ENCODE results near the gene UHMK1. TPM values are rescaled to one million over a fixed set of nuclear protein-coding genes. Genes with fewer than 3 reads are reported as not detected.

The UHMK1 gene
- total RNA-seq, 1 donor from 2014 or later = 37.6 TPM

DNA sequence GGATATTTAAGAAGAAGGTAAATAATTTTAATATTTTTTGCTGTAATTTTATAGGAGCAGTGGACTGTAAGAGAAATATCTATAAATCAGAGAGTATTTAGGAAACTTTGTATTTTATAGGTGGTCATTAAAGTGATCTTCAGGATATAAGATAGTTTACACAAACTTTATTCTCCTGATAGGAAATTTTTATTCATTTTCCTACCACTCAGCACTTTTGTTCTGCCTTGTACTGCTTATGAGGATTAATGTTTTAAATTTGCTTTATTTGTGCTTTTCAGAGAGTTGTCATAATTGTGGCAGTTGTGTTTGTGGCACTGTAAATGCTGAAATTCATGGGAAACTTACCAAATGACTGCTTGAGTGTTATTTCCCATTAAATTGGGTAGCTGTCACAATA is 29.7 kb downstream of the UHMK1 start:
- TF ChIP-seq, protein P1, sequence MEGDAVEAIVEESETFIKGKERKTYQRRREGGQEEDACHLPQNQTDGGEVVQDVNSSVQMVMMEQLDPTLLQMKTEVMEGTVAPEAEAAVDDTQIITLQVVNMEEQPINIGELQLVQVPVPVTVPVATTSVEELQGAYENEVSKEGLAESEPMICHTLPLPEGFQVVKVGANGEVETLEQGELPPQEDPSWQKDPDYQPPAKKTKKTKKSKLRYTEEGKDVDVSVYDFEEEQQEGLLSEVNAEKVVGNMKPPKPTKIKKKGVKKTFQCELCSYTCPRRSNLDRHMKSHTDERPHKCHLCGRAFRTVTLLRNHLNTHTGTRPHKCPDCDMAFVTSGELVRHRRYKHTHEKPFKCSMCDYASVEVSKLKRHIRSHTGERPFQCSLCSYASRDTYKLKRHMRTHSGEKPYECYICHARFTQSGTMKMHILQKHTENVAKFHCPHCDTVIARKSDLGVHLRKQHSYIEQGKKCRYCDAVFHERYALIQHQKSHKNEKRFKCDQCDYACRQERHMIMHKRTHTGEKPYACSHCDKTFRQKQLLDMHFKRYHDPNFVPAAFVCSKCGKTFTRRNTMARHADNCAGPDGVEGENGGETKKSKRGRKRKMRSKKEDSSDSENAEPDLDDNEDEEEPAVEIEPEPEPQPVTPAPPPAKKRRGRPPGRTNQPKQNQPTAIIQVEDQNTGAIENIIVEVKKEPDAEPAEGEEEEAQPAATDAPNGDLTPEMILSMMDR (conservative IDR thresholded peaks at IDR 0.05; ENCODE audit: low read depth, low read length) = no peak
- no peak overlapping the region for H3K4me3 ChIP-seq (ENCODE audit: low read depth, low read length)
- DNase-seq (ENCODE audit: low read depth) = no peak

DNA sequence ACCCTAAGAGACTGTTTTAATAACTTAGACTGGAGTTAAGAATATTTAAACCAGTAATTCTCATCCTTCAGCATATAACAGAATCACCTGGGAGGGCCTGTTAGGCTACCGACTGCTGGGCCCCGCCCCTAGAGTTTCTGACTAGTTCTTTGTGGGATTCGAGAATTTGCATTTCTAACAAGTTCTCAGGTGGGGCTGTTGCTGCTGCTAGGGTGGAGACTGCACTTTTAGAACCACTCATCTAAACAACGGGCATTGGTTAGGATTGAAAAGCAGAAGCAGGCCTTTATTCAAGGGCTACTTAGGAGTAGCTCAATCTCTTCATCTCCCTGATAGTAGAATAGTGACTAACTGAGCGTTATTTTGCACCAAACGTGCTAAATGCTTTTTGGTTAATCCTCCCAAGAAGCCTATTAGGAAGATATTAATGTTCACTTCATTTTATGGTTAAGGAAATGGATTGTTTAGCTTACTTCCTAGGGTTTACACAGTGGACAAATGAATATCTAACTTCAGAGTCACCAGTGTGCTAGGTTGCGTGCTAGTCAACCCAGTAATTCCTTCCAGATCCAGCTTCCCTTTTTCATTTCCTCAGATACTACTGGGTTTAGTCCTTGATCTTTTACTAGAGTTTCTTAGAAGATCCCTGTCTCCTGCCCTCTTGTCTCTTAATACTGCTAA is 32.8 kb downstream of the UHMK1 start:
- DNase-seq (ENCODE audit: low read depth) = no peak
- TF ChIP-seq, protein P1 (conservative IDR thresholded peaks at IDR 0.05; ENCODE audit: low read depth, low read length) = no peak
- H3K4me3 ChIP-seq (ENCODE audit: low read depth, low read length) = no peak overlapping the region

DNA sequence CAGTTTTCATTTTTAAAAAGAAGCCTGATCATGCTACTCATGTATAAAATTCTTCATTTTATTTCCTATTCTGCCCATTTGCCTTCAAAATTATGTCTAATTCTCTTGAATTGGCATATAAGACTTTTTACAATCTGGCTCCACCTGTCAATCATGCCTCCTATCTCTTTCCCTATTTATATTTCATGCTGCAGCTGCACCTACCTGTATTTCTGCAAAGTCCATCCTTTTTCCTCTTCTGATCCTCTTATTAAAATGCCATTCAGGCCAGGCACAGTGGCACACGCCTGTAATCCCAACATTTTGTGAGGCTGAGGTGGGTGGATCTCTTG is 33.3 kb downstream of the UHMK1 start:
- no peak overlapping the region for H3K4me3 ChIP-seq (ENCODE audit: low read depth, low read length)
- TF ChIP-seq, protein P1 (conservative IDR thresholded peaks at IDR 0.05; ENCODE audit: low read depth, low read length) = no peak
- no peak for DNase-seq (ENCODE audit: low read depth)

DNA sequence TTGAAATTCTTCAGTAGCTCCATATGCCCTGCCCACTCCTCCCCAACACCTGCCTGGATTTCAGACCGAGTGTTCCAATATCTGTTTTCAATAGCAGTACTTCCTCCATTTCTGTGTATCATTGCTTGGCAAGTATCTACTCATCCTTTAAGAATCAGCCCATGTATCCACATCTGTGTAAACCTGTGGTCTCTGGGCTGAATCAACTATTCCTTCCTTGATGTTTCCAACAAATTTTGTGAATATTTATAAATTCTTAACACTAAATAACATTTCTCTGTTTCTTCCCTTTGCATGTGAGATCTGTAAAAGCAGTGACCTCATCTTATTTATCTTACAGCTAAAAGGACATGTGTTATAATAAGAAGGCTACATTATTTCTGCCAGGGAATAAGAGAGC is 37.9 kb downstream of the UHMK1 start:
- H3K4me3 ChIP-seq (ENCODE audit: low read depth, low read length) = no peak overlapping the region
- TF ChIP-seq, protein P1 (conservative IDR thresholded peaks at IDR 0.05; ENCODE audit: low read depth, low read length) = no peak
- no peak for DNase-seq (ENCODE audit: low read depth)

DNA sequence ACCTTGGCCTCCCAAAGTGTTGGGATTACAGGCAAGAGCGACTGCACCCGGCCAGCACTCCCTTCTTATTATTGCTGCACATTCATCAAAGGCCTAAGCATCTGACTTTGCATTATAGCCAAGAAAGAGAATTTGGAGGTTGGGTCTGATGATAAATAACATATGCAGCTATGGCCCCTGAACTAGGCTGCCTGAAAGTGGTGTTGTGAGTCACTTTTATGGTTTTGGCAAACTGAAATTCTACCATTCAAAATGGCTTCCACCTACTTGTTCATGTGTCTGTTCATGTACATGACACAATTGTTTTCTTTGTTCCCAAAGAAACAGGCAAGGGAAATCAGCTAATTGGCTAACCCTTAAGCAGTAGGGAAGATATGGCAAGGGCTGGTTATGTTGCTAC is 38.9 kb downstream of the UHMK1 start:
- no peak overlapping the region for H3K4me3 ChIP-seq (ENCODE audit: low read depth, low read length)
- DNase-seq (ENCODE audit: low read depth) = no peak
- TF ChIP-seq, protein P1 (conservative IDR thresholded peaks at IDR 0.05; ENCODE audit: low read depth, low read length) = no peak

DNA sequence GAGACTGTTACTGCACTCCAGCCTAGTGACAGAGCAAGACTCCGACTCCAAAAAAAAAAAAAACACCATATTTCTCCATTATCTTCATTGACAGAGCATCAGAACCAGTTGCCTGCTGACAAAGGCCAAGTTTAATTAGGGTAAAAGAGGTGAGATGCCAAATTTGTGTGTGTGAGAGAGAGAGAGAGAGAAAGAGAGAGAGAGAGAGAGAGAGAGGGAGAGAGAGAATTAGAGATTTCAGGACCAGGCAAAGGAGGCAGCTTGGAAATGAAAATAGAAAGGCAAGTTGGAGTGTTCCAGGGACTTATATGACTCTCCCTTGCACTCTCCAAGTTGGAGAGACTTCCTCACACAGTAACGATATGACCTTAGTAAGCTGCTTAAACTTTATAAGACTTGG is 39.6 kb downstream of the UHMK1 start:
- H3K4me3 ChIP-seq (ENCODE audit: low read depth, low read length) = no peak overlapping the region
- DNase-seq (ENCODE audit: low read depth) = no peak
- TF ChIP-seq, protein P1 (conservative IDR thresholded peaks at IDR 0.05; ENCODE audit: low read depth, low read length) = no peak

DNA sequence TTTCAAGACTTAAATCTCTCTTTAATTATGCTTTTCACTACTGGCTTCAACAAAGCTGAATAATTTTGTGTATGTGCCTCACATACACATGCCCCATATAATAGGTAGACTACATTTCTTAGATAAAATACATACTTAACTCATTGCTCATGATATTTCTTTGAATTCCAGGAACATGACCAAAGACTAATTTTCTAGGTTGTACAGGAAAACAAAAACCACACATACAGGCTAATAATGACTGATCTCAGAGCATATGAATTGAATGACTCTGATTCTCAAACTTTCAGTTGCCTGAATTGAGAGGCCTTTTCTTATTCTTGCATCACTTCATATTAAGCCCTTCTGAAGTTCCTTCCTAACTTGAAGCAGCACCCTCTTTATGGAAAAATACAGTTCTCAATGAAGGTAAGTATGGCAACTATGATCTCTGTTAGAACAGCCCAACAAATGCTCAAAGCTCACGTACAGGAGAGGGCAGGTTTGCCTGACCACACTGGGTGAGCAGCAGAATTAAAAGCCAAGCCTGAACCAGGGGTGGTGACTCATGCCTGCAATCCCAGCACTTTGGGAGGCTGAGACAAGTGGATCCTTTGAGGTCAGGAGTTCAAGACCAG is 41.3 kb downstream of the UHMK1 start:
- no peak overlapping the region for H3K4me3 ChIP-seq (ENCODE audit: low read depth, low read length)
- TF ChIP-seq, protein P1 (conservative IDR thresholded peaks at IDR 0.05; ENCODE audit: low read depth, low read length) = no peak
- no peak for DNase-seq (ENCODE audit: low read depth)

All from epithelial cell of proximal tubule (primary cell).